ENCODE results near the gene PIGH.
"Not testable (repeated sequence)": the region's sequence is repeated elsewhere in the genome, so short reads cannot be mapped to it uniquely, and the experiment has no call there.

The PIGH gene

DNA sequence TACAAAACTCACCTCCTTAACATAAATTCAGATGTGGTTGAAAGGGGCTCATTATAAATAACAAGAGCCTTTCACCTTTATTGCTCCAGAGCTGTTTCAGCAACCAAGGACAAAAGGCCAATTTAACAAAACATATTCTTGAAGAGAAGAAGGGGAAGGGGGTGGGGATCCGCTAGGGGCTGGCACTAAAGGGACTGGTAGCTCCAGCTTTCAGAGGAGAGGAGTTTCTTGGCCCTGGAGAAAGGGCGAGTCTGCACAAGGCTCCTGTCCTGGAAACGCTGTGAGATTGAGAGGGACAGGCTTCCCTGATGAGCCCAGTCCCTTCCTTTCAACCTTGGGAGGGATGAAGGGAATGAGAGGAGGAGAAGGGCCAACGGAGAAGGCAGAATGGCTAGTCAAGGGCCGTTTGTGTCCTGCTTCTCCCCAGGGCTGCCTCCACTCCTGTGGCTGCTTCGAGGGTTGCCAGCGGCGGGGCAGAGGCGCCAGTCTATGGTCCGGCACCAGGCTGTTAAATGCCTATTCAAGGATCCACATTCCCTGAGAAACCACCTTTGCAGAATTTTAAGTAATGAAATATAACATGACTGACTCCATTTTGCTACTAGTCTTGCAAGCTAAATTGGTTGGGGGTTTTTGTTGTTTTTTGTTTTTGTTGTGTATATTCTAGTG lies 9.7 kb upstream of the PIGH start:
- DNase-seq (ENCODE audit: low read depth in 2 of 2) = no peak

GRCh38 chr14:67607646-67608045 lies 7.6 kb upstream of the PIGH start:
- no peak for DNase-seq (ENCODE audit: low read depth in 2 of 2)

DNA sequence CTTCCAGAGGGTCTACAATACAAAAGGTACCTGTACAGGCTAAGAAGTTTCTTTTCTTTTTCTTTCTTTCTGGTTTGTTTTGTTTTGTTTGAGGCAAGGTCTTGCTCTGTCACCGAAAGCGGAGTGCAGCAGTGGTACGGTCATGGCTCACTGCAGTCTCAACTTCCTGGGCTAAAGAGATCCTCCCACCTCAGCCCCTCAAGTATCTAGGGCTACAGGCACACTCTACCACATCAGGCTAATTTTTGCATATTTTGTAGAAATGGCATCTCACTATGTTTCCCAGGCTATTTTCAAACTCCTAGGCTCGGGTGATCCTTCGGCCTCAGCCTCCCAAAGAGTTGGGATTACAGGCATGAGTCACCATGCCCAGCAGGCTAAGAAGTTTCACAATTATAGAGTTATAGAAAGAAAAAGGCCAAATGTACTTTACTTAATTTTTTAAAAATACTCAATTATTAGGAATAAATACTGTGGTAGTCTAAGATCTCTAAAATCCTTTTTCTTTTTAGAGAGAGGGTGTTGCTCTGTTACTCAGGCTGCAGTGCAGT lies 3.0 kb upstream of the PIGH start:
- no peak for DNase-seq (ENCODE audit: low read depth in 2 of 2)

DNA sequence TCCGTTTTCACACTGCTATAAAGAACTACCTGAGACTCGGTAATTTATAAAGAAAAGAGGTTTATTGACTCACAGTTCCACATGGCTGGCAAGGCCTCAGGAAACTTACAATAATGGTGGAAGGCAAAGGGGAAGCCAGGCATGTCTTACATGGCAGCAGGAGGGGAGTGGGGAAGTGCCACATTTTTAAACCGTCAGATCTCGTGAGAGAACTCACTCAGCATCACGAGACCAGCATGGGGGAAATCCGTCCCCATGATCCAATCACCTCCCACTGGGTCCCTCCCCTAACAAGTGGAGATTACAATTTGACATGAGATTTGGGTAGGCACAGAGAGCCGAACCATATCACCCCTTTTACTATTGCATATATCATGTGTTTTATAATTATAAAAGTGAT lies 2.0 kb upstream of the PIGH start:
- no peak for DNase-seq (ENCODE audit: low read depth in 2 of 2)

DNA sequence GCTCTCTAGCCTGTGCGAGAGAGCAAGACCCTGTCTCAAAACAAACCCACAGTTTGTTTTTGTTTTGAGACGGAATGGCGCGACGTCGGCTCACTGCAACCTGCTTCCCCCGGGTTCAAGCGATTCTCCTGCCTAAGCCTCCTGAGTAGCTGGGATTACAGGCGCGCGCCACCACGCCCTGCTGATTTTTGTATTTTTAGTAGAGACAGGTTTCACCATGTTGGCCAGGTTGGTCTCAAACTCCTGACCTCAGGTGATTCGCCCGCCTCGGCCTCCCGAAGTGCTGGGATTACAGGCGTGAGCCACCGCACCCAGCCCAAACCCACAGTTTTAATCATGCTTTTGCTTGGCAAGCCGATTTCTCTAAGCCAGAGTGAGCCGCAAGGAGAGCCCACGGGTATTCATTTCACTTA lies 500 bp upstream of the PIGH start:
- not testable (repeated sequence) for DNase-seq (ENCODE audit: low read depth in 2 of 2)

GRCh38 chr14:67595392-67595791 lies 4.7 kb downstream of the PIGH start:
- DNase-seq (ENCODE audit: low read depth in 2 of 2) = no peak

- not testable (repeated sequence) for DNase-seq (ENCODE audit: low read depth in 2 of 2)
Observed at GRCh38 chr14:67593650-67594049, 6.4 kb downstream of the PIGH start.

- no peak for DNase-seq (ENCODE audit: low read depth in 2 of 2)
Observed at GRCh38 chr14:67589204-67589770, 10.8 kb downstream of the PIGH start.

GRCh38 chr14:67586369-67586768 lies 13.7 kb downstream of the PIGH start:
- no peak for DNase-seq (ENCODE audit: low read depth in 2 of 2)

DNA sequence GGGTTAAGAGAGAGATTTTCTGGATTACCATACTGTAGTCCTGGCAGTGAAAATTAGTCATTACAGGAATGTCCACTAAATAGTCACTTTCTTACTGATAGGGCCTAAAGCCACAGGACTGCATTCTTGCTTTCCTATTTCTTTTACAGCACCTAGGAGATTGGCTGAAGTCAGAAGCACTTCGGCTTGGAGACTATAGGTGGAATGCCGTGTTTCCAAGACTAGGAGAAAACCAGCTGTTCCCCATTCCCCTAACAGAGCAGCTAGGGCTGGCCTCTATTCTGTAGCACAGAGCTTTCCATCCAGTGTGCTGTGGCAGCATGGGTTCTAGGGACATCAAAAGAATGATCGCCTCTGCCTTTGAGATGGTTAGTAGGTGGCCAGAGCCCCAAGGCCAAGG lies 15.1 kb downstream of the PIGH start:
- no peak for DNase-seq (ENCODE audit: low read depth in 2 of 2)

DNA sequence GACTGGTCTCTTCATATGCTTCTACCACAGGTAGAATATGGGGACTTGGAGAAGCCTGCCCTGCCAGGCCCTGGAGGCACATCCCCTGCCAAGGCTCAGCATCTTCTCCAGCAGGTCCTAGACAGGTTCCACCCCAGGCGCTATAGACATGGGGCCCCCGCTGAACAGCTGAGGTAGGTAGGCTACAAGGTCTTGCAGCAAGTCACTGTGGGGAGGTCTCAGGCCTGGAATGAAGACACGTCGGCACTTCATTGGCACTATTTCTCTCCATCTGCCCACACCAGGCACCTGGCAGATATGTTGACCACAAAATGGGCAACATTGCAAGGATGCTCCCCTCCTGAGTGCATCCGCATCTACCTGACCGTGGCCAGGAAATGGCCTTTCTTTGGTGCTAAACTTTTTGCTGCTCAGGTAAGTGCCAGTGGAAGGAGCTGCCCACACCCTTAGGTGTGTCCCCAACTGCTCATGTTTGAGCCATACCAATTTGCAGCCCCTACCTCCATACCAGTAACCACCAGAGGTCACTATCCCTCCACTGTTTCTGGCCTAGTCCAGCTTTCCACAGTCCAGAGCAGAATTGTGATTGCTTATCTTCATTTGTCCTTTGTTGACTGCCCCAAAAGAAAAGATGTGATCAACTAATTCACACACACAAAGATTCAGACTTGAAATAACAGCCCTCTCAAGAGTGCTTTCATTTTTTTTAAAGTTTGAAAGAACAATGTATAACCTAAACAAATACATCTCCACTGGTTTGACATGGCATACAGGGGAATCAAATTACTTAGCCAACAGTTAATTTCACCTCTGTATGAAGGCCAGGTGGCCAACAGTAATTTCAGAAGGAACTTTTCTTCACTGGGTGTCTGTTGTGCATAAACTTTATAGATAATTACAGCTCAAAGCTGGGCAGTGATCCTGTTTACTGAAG lies 16.1 kb downstream of the PIGH start:
- DNase-seq (ENCODE audit: low read depth in 2 of 2) = no peak

DNA sequence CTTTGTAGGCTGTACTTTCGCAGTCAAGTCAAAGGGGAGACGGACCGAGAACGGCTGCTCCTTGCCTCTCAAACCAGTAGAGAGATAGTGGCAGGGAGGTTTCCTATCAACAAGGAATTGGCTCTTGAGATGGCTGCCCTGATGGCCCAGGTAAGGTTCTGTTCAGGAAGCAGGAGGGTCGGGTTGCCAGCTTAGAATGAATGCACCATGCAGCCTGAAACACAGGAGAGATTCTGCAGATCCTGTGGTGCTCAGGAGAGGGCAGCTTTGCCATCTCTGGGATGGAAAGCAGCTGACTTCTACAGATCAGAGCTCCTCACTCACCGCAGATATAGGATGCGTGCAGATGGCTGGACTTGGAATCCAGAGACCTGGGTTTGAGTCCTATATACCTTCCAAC lies 18.0 kb downstream of the PIGH start:
- no peak for DNase-seq (ENCODE audit: low read depth in 2 of 2)

DNA sequence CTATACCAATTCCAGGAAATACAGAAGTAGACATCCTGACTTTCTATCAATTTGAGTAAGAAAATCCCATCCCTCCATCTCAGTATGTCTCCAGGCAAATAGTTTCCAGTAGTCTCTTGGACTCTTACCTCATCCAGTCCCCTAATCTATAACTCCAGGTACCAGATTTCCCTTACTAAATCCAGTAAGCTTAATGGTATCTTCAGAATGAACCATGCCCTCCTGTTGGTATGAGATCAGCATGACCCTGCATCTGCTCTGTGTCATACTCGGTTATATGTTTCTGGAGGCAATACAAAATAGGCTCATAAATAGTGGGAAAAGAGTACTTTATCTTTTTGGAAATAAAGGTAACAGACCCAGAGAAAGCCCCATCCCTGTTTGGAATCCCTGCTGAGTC lies 18.4 kb downstream of the PIGH start:
- no peak for DNase-seq (ENCODE audit: low read depth in 2 of 2)

GRCh38 chr14:67580336-67581171 lies 19.5 kb downstream of the PIGH start:
- DNase-seq (ENCODE audit: low read depth in 2 of 2) = no peak

GRCh38 chr14:67579636-67580035 lies 20.4 kb downstream of the PIGH start:
- no peak for DNase-seq (ENCODE audit: low read depth in 2 of 2)

- no peak for DNase-seq (ENCODE audit: low read depth in 2 of 2)
Observed at GRCh38 chr14:67579040-67579439, 21.0 kb downstream of the PIGH start.

DNA sequence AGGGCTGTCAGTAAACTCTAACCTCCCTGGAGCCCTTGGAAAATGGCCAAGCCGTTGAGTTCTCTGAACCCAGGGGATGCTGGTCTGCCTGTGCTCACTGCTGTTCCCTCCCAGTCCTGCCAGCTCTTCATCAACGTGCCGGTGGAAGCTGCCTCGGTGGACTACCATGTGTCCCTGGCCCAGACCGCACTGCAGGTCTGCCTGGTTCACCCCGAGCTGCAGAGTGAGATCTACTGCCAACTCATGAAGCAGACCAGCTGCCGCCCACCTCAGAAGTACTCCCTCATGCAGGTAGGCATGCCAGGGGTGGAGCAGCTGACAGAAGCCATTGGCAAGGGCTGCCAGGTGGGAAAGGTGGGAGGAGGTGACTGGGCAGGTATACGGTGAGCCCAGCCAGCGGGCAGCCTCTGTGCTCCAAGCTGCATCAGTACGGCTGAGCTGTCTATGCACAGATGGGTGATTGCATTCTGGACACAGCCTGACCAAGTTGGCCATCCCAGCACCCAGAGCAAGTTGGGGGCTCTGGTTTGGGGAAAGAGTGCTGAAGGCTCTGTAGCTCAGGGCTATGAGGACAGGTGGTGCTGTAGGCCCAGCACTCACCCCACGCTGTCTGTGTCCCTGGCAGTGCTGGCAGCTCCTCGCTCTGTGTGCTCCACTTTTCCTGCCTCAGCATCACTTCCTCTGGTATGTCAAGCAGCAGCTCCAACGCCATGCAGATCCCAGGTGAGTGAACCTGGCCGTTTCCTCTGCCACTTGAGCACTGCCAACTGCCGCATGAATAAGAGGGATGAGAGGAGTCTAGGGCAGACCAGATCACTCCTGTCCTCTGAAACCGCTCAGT lies 21.9 kb downstream of the PIGH start:
- DNase-seq (ENCODE audit: low read depth in 2 of 2) = no peak

DNA sequence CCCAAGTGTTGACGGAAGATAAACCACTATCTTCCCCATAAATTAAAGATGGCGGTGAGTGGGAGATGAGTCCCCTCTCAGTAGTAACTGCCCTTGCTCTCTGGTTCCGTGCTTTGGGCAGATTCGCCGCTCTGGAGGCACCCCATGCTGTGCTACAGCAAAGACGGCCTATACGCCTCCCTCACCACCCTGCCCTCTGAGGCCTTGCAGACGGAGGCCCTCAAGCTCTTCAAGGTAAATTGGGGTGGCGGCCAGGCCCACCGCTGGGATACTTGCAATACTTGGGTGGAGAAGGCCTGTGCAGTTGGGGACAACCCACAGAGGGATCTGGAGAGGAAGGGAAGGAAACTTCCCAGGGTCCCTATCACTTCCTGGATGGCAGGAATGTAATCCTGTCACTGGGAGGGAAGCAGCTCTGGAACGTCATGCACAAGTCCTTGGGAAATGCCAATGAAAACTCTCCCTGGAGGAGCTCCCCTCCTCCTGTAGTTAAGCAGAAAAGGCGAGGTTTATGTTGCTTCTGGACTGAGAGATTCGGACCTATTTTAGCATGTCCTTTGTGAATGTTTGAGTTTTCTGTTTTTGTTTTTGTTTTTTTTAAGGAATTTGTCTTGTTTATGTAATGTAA lies 22.8 kb downstream of the PIGH start:
- no peak for DNase-seq (ENCODE audit: low read depth in 2 of 2)

DNA sequence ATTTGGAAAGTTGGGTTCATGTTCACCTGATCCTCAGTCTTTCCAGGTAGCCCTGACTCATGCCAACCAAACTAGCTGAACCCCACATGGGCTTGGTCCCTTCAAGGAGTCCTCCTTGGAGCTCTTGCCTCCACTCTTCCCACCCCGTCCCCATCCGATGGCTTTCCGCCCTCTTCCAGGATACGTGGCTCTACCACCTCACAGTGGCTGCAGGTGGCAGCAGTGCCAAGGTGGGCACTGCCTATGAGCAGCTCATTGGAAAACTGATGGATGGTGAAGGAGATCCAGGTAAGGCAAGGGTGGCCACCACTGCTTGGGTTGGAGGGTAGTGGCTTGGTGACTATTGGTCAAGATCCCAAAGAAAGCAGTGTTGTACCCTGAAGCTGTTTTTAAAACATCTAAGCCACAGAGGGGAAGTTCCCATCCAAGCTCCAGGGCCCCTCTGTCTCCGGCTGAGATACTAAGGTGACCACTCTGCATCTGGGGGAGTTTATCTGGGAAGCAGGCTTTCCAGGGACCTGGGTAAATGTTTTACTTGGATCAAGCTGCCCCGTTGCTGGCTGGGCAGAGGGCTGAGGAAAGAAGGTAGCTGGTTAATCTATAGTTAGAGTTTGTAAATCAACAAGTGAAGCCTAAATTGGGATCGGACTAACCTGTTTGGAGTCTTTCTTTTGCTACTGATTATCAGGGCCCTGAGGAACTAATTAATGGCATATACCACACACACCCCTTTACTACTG lies 23.7 kb downstream of the PIGH start:
- no peak for DNase-seq (ENCODE audit: low read depth in 2 of 2)

DNA sequence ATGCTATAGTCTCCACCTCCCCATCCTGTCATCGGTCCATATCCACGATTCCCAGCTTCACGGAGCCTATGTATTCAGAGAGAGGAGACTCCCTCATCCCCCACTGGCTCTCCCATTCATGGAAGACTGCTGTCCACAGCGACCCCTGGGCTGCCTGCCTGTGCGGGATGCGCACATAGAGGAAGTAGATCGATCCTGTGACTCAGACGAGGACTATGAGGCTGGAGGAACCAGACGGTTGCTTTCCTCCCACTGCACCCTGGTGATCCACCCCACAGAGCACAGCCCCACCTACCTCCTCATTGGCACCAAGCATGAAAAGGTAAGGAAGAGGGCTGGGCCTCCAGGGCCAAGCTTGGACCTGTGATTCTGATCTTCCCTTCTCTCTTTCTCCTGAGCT lies 24.4 kb downstream of the PIGH start:
- no peak for DNase-seq (ENCODE audit: low read depth in 2 of 2)

Measured in stimulated activated CD4-positive, alpha-beta T cell treated with anti-CD3 and anti-CD28 coated beads, Interleukin-15, amount 100 ng/mL, for 48 hours (primary cell).